ENCODE results near the gene FBXL14.

Gene FBXL14

GRCh38 chr12:1593174-1594005 is 991 bp downstream of the FBXL14 start (continued):
- peak; percentile 90; the same call in 1 of the 2 replicates for TF ChIP-seq PRDM2 (tag by site-specific recombination; IDR thresholded peaks at IDR 0.05; ENCODE audit: borderline replicate concordance)
- TF ChIP-seq ZNF560 (tag by site-specific recombination; IDR thresholded peaks at IDR 0.05; ENCODE audit: borderline replicate concordance) = no peak
- no peak for TF ChIP-seq BCL6B (tag by site-specific recombination; IDR thresholded peaks at IDR 0.05)
- TF ChIP-seq ZNF677 (tag by site-specific recombination; IDR thresholded peaks at IDR 0.05) = no peak
- TF ChIP-seq ELK4 (IDR thresholded peaks at IDR 0.05; ENCODE audit: borderline replicate concordance, low read depth, low read length) = no peak
- no peak for TF ChIP-seq ZNF514 (tag by site-specific recombination; IDR thresholded peaks at IDR 0.05)
- TF ChIP-seq ZNF76 (tag by site-specific recombination; IDR thresholded peaks at IDR 0.05; ENCODE audit: borderline replicate concordance, low read depth) = no peak; the same call in 1 of the 2 replicates
- peak; percentile 58 for TF ChIP-seq YY2 (tag by site-specific recombination; IDR thresholded peaks at IDR 0.05)
- TF ChIP-seq RBAK (tag by site-specific recombination; IDR thresholded peaks at IDR 0.05) = no peak
- no peak for TF ChIP-seq IKZF3 (tag by site-specific recombination; IDR thresholded peaks at IDR 0.05)
- TF ChIP-seq PRDM6 (tag by site-specific recombination; IDR thresholded peaks at IDR 0.05) = no peak
- no peak for TF ChIP-seq ZNF664 (tag by site-specific recombination; IDR thresholded peaks at IDR 0.05)
- no peak for TF ChIP-seq OVOL3 (tag by site-specific recombination; IDR thresholded peaks at IDR 0.05)
- no peak for TF ChIP-seq ZNF248 (tag by site-specific recombination; IDR thresholded peaks at IDR 0.05)
- TF ChIP-seq ZNF169 (tag by site-specific recombination; IDR thresholded peaks at IDR 0.05) = no peak
- TF ChIP-seq ZNF23 (tag by site-specific recombination; IDR thresholded peaks at IDR 0.05; ENCODE audit: borderline replicate concordance) = no peak
- no peak for TF ChIP-seq ZNF16 (tag by site-specific recombination; IDR thresholded peaks at IDR 0.05; ENCODE audit: low read depth)
- TF ChIP-seq ZNF830 (tag by site-specific recombination; IDR thresholded peaks at IDR 0.05; ENCODE audit: low read depth) = no peak
- no peak for TF ChIP-seq MZF1 (tag by site-specific recombination; IDR thresholded peaks at IDR 0.05; ENCODE audit: borderline replicate concordance)
- TF ChIP-seq ZNF211 (tag by site-specific recombination; IDR thresholded peaks at IDR 0.05; ENCODE audit: low read depth) = no peak
- no peak for TF ChIP-seq ZNF148 (tag by site-specific recombination; IDR thresholded peaks at IDR 0.05; ENCODE audit: borderline replicate concordance)
- peak; percentile 62 for TF ChIP-seq KLF16 (tag by site-specific recombination; IDR thresholded peaks at IDR 0.05)
- TF ChIP-seq ZNF555 (tag by site-specific recombination; conservative IDR thresholded peaks at IDR 0.05) = no peak
- no peak for TF ChIP-seq HOXC10 (CRISPR knock-in tag; IDR thresholded peaks at IDR 0.05)
- peak; percentile 51 for TF ChIP-seq ZBTB7A (tag by site-specific recombination; IDR thresholded peaks at IDR 0.05; ENCODE audit: low read depth)
- no peak for TF ChIP-seq ZNF658 (tag by site-specific recombination; IDR thresholded peaks at IDR 0.05)
- TF ChIP-seq ZNF785 (tag by site-specific recombination; IDR thresholded peaks at IDR 0.05) = no peak
- no peak for TF ChIP-seq ZNF768 (tag by site-specific recombination; IDR thresholded peaks at IDR 0.05)
